ENCODE results near the gene ARHGAP42.

DNA sequence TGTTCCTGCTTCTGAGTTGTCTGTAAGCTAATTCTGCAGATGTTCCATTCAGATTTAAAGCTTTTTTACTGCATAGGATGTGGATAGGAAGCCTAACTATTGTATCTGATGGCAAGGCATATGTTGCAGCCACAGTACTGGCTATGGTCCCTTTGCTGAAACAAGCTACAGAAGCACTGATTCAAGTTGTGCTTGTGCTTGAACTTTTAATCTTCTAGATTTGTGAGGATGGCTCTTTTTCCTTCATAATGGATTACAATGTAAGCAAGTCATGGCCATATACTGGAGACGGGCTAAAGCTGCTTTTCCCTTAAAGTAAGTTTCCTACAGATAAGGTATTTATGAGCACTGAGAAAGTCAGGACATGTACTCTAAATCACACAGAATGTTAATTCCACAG is 303.8 kb downstream of the ARHGAP42 start:
- TF ChIP-seq EZH2 (IDR thresholded peaks at IDR 0.05; ENCODE audit: insufficient read depth, poor library complexity, severe bottlenecking) (no peak), EZH2phosphoT487 (IDR thresholded peaks at IDR 0.05; ENCODE audit: insufficient read depth, low read depth) (no peak)
